Lower lobe of right lung (tissue), 2 donors: ENCODE measurements around the gene STK32B. TPM values are rescaled to one million over a fixed set of nuclear protein-coding genes. Genes with fewer than 3 reads are reported as not detected.

ENCODE experiments used
- ATAC-seq, 2 donors: fragments of 200-7000 bp; cut with Tn5 transposase; one replicate each; pipeline ENCODE4 v1.9.1; 2020 to 2022; ENCODE audit warnings: mild to moderate bottlenecking in 2 of 2, moderate library complexity in 2 of 2
- DNase-seq: peaks from one replicate; pipeline ENCODE4 v3.0.0-alpha.2; 2020
- H3K27ac ChIP-seq: fragments of 200-600 bp; one replicate; pipeline ENCODE4 v1.8.0; 2022
- H3K27me3 ChIP-seq: fragments of 200-600 bp; one replicate; pipeline ENCODE4 v1.8.0; 2022; ENCODE audit warnings: low read depth
- H3K36me3 ChIP-seq: fragments of 200-600 bp; one replicate; pipeline ENCODE4 v1.8.0; 2022; ENCODE audit warnings: mild to moderate bottlenecking
- H3K4me1 ChIP-seq: fragments of 200-600 bp; one replicate; pipeline ENCODE4 v1.8.0; 2022
- H3K4me3 ChIP-seq: fragments of 200-600 bp; one replicate; pipeline ENCODE4 v1.8.0; 2022; ENCODE audit warnings: mild to moderate bottlenecking
- H3K9me3 ChIP-seq: fragments of 200-600 bp; one replicate; pipeline ENCODE4 v1.8.0; 2022
- CTCF ChIP-seq: fragments of 200-600 bp; IDR thresholded peaks from one replicate; pipeline ENCODE4 v1.8.0; 2022; ENCODE audit warnings: antibody characterized with exemption, mild to moderate bottlenecking
- intact Hi-C: fragments of 100-400 bp; cut with DNase I; formaldehyde crosslinking; loops from one replicate; pipeline ENCODE4 v1.11.0; 2022
- total RNA-seq: library from RNA; stranded (reverse); fragmentation: NEBNext Ultra II Directional; extraction: Animal tissue kit (Norgen Biotek cat#: 25700); gene quantifications from one replicate; pipeline ENCODE4 v1.2.1, GENCODE V29; 2021
- donor health status: DM: no; HTN: yes; CAD: no; lungs with severe emphysema.

The STK32B gene
- total RNA-seq, 1 donor from 2014 or later = 1.3 TPM

GRCh38 chr4:5213087-5213595 lies 161.9 kb downstream of the STK32B start:
- no peak overlapping the region for H3K4me3 ChIP-seq
- no peak for ATAC-seq
- no peak for DNase-seq
- no peaks in the 10 kb centered on the region for H3K27me3 ChIP-seq
- no peaks in the 10 kb centered on the region for H3K4me1 ChIP-seq
- H3K27ac ChIP-seq = no peak overlapping the region
- no peaks in the 10 kb centered on the region for H3K36me3 ChIP-seq
- H3K9me3 ChIP-seq = no peaks in the 10 kb centered on the region
- intact Hi-C loops = no loop called here
- TF ChIP-seq CTCF = no peak

DNA sequence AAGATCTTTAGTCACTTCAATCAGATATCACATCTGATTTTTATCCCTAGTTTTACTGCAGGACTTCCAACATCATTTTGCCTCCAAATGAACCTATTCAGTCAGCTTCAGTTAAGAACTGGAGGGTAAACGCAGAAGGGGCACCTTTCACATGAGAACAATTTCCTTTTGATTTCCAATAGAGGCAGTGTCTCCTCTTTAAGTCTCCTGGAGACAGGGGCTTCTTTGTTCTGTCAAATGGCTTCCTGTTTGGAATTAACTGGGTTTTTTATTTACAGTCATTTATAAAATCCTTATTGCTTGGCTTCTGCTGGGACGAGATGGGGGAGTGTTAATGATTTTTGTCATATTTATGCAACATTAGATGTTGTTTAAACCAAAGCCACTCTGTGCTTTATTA lies 164.0 kb downstream of the STK32B start:
- H3K27me3 ChIP-seq = no peaks in the 10 kb centered on the region
- no peak overlapping the region for H3K27ac ChIP-seq
- no peaks in the 10 kb centered on the region for H3K36me3 ChIP-seq
- no peak overlapping the region for H3K4me3 ChIP-seq
- DNase-seq = no peak
- intact Hi-C loops = no loop called here
- ATAC-seq = no peak
- H3K4me1 ChIP-seq = no peaks in the 10 kb centered on the region
- no peak for TF ChIP-seq CTCF
- H3K9me3 ChIP-seq = no peaks in the 10 kb centered on the region

DNA sequence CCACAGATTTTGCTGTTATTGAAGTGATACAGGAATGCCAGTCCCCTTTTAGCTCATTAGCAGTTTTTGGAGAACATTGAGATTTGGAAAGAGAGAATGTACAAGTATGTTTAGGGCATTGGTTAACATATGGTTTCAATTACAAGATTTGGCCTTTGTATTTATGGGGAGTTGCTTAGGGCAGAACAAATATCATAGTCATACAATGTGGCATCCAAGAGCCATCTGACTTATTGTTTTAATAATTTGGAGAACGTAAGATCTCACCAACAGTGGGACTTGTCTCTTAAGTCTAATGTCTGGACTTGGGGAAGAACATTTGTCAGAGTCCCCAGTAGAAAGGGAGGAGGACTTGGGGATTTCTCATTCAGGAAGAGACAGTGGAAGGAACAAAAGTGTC lies 166.1 kb downstream of the STK32B start:
- ATAC-seq = no peak
- no peak overlapping the region for H3K27ac ChIP-seq
- H3K9me3 ChIP-seq = peaks cover 7% of the 10 kb centered on the region

GRCh38 chr4:5218376-5219069 lies 167.2 kb downstream of the STK32B start:
- Histone ChIP-seq H3K4me1 (no peaks in the 10 kb centered on the region), H3K36me3 (no peaks in the 10 kb centered on the region), H3K9me3 (peaks cover 9% of the 10 kb centered on the region), H3K4me3 (no peak overlapping the region), H3K27me3 (no peaks in the 10 kb centered on the region), H3K27ac (no peak overlapping the region)
- intact Hi-C loops = no loop called here
- DNase-seq = no peak
- no peak for ATAC-seq
- TF ChIP-seq CTCF = no peak

More for the DNA sequence above, 166.1 kb downstream of the STK32B start:
- no peak for TF ChIP-seq CTCF
- Histone ChIP-seq H3K4me1 (no peaks in the 10 kb centered on the region), H3K27me3 (no peaks in the 10 kb centered on the region), H3K36me3 (no peaks in the 10 kb centered on the region), H3K4me3 (no peak overlapping the region)
- intact Hi-C loops = no loop called here
- DNase-seq = no peak

DNA sequence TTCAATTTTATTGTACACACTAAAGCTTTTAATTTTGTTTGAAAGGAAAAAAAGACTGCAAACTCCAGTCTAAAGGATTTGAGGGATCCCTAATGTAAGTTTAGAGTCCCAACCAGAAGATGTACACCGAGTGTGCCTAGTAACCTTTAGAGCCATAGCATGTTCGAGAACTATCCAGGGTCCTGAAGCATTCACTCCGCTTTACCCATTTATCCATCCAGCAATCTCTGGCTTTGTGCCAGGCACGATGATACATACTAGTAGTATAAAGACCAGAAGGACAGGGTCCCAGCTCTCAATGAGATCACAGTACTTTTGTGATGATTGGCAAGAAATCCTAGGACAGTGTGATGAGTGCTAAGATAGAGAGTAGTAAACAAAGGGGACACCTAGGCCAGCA lies 168.7 kb downstream of the STK32B start:
- no peak for DNase-seq
- no peaks in the 10 kb centered on the region for H3K4me1 ChIP-seq
- no peak overlapping the region for H3K4me3 ChIP-seq
- peaks cover 9% of the 10 kb centered on the region for H3K9me3 ChIP-seq
- TF ChIP-seq CTCF = no peak
- no peaks in the 10 kb centered on the region for H3K27me3 ChIP-seq
- H3K27ac ChIP-seq = no peak overlapping the region
- ATAC-seq = no peak
- no peaks in the 10 kb centered on the region for H3K36me3 ChIP-seq
- intact Hi-C loops = no loop called here
